Smooth muscle cell (in vitro differentiated cells): ENCODE results near the gene CD164. TPM values are rescaled to one million over a fixed set of nuclear protein-coding genes. Genes with fewer than 3 reads are reported as not detected.

Source experiments
- DNase-seq: peaks from one replicate; lab custom pipeline; 2025; ENCODE audit not compliant: unreplicated experiment; lab: John Stamatoyannopoulos, UW
- H2AFZ ChIP-seq: fragments of 200-600 bp; sonication (generic); 2 replicates; pipeline ENCODE4 v1.6.0; 2016; ENCODE audit warnings: antibody characterized with exemption, low read depth, mild to moderate bottlenecking
- H3F3A ChIP-seq: fragments of 200-600 bp; sonication (generic); 2 replicates; pipeline ENCODE4 v1.6.0; 2017; ENCODE audit warnings: antibody characterized with exemption, low read depth
- H3K27ac ChIP-seq: fragments of 200-600 bp; sonication (generic); 2 replicates; pipeline ENCODE4 v1.5.1; 2016; ENCODE audit warnings: low read depth, mild to moderate bottlenecking
- H3K27me3 ChIP-seq: fragments of 200-600 bp; sonication (generic); 2 replicates; pipeline ENCODE4 v1.6.1; 2016; ENCODE audit warnings: low read depth, mild to moderate bottlenecking
- H3K36me3 ChIP-seq: fragments of 200-600 bp; sonication (generic); 2 replicates; pipeline ENCODE4 v1.5.1; 2016; ENCODE audit warnings: low read depth
- H3K4me1 ChIP-seq: fragments of 200-600 bp; sonication (generic); 2 replicates; pipeline ENCODE4 v1.5.1; 2016; ENCODE audit warnings: low read depth
- H3K4me2 ChIP-seq: fragments of 200-600 bp; sonication (generic); 2 replicates; pipeline ENCODE4 v1.6.0; 2016; ENCODE audit warnings: mild to moderate bottlenecking
- H3K4me3 ChIP-seq: fragments of 200-600 bp; sonication (generic); 2 replicates; pipeline ENCODE4 v1.5.1; 2016; ENCODE audit warnings: mild to moderate bottlenecking
- H3K79me2 ChIP-seq: fragments of 200-600 bp; sonication (generic); 2 replicates; pipeline ENCODE4 v1.6.0; 2016; ENCODE audit warnings: low read depth, mild to moderate bottlenecking
- H3K9ac ChIP-seq: fragments of 200-600 bp; sonication (generic); 2 replicates; pipeline ENCODE4 v1.6.0; 2016; ENCODE audit warnings: low read depth
- H3K9me3 ChIP-seq: fragments of 200-600 bp; sonication (generic); replicated peaks from 2 replicates; pipeline ENCODE4 v1.5.1; 2016; ENCODE audit warnings: low read depth
- H4K20me1 ChIP-seq: fragments of 200-600 bp; sonication (generic); 2 replicates; pipeline ENCODE4 v1.6.0; 2016; ENCODE audit warnings: low read depth
- WGBS: methylation state at CpG from one replicate; pipeline ENCODE4 v1.1.7; 2016; ENCODE audit warnings: low lambda C conversion rate; 5-methylcytosine and 5-hydroxymethylcytosine counted together
- polyA plus RNA-seq: library from polyadenylated mRNA; unstranded; fragments of >200 nt; fragmentation: Nextera tagmentation; extraction: Ambion mirVana; gene quantifications from 2 replicates; pipeline ENCODE4 v1.2.1, GENCODE V29; 2016
- total RNA-seq: library from RNA; depleted of rRNA; stranded (reverse); fragments of >200 nt; gene quantifications from 2 replicates; pipeline ENCODE4 v1.2.3, GENCODE V29; 2014
- TF ChIP-seq, protein P1 (sequence below): fragments of 200-600 bp; sonication (generic); IDR thresholded peaks from 2 replicates; pipeline ENCODE4 v1.5.1; 2017; ENCODE audit warnings: borderline replicate concordance, mild to moderate bottlenecking, antibody characterized with exemption; ENCODE audit not compliant: insufficient read depth, poor library complexity, severe bottlenecking

Gene CD164
- total and polyA plus RNA-seq, 2 experiments from 2014 or later = 305 to 495 TPM

DNA sequence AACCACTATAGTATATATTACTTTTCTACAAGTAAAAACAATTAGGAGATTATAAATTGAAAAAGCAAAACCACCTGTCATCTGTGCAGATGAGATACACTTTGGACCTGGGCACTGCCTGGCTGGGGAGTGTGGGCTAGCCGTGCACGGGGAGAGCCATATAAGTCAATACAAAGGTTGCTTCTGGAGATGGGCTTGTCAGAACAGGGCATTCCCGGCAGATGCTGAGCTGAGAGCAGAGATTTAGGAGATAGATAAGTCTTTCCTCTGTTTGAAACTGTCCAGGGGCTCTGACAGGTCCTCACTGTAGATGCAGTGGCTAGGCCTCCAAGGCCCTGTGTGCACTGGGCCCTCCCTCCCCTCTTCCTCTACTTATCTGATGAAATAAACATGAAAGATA lies 34.5 kb downstream of the CD164 start:
- Histone ChIP-seq H3K9ac (no peak overlapping the region), H3K4me1 (no peaks in the 10 kb centered on the region), H3K9me3 (no peaks in the 10 kb centered on the region), H4K20me1 (no peaks in the 10 kb centered on the region), H3F3A (no peaks in the 10 kb centered on the region), H3K27me3 (no peaks in the 10 kb centered on the region), H3K4me3 (no peak overlapping the region), H3K36me3 (no peaks in the 10 kb centered on the region), H3K27ac (no peak overlapping the region), H3K79me2 (no peaks in the 10 kb centered on the region), H3K4me2 (no peak overlapping the region), H2AFZ (no peak overlapping the region)
- TF ChIP-seq, protein P1, sequence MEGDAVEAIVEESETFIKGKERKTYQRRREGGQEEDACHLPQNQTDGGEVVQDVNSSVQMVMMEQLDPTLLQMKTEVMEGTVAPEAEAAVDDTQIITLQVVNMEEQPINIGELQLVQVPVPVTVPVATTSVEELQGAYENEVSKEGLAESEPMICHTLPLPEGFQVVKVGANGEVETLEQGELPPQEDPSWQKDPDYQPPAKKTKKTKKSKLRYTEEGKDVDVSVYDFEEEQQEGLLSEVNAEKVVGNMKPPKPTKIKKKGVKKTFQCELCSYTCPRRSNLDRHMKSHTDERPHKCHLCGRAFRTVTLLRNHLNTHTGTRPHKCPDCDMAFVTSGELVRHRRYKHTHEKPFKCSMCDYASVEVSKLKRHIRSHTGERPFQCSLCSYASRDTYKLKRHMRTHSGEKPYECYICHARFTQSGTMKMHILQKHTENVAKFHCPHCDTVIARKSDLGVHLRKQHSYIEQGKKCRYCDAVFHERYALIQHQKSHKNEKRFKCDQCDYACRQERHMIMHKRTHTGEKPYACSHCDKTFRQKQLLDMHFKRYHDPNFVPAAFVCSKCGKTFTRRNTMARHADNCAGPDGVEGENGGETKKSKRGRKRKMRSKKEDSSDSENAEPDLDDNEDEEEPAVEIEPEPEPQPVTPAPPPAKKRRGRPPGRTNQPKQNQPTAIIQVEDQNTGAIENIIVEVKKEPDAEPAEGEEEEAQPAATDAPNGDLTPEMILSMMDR = no peak
- DNase-seq = no peak
- 52% methylated on average over 3 of the region's 3 CpGs for WGBS

DNA sequence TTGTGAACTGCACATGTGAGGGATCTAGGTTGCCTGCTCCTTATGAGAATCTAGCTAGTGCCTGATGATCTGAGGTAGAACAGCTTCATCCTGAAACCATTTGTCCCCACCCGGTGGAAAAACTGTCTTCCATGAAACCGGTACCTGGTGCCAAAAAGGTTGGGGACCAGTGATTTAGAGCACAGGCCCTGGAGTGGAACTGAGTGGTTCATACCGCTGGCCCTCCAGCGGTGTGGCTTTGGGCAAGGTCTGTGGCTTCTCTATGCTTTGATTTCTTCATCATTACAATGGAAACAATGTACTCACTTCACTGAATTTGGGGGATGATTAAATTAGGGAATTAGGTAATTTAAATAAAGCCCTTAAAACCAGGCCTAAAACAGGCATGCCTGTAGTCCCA lies 36.3 kb downstream of the CD164 start:
- DNase-seq = no peak
- Histone ChIP-seq H3K4me1 (no peaks in the 10 kb centered on the region), H2AFZ (no peak overlapping the region), H3K9ac (no peak overlapping the region), H3K9me3 (no peaks in the 10 kb centered on the region), H3K27ac (no peak overlapping the region), H3K36me3 (no peaks in the 10 kb centered on the region), H3K4me2 (no peak overlapping the region), H4K20me1 (no peaks in the 10 kb centered on the region), H3K4me3 (no peak overlapping the region), H3K79me2 (no peaks in the 10 kb centered on the region), H3F3A (no peaks in the 10 kb centered on the region), H3K27me3 (no peaks in the 10 kb centered on the region)
- WGBS = 98% methylated on average over 4 of the region's 4 CpGs
- TF ChIP-seq, protein P1 = no peak

DNA sequence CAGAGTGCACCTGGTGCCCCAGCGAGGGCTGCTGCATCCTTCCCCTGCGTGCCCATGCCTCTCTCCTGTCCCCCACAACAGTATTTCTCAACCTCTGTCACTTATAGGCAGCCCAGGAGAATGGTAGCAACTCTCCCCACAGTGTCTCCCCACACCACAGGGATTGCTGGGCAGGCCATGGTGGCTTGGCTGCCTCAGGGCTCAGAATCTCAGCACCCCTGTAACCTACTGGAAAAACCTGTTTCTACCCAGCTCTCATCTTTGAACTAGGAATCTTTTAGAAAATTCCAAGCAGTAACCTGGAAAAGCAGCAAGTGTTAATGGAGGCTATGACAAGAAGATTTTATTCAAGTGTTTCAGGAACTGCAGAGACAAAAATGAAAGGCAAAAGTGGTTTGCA lies 38.0 kb downstream of the CD164 start:
- Histone ChIP-seq H3K79me2 (no peaks in the 10 kb centered on the region), H4K20me1 (no peaks in the 10 kb centered on the region), H3K9ac (no peak overlapping the region), H3F3A (no peaks in the 10 kb centered on the region), H3K4me1 (no peaks in the 10 kb centered on the region), H3K4me3 (no peak overlapping the region), H3K4me2 (no peak overlapping the region), H3K27me3 (no peaks in the 10 kb centered on the region), H3K9me3 (no peaks in the 10 kb centered on the region), H3K27ac (no peak overlapping the region), H2AFZ (no peak overlapping the region), H3K36me3 (no peaks in the 10 kb centered on the region)
- WGBS = 75% methylated on average over 2 of the region's 2 CpGs
- TF ChIP-seq, protein P1 = no peak
- DNase-seq = no peak

DNA sequence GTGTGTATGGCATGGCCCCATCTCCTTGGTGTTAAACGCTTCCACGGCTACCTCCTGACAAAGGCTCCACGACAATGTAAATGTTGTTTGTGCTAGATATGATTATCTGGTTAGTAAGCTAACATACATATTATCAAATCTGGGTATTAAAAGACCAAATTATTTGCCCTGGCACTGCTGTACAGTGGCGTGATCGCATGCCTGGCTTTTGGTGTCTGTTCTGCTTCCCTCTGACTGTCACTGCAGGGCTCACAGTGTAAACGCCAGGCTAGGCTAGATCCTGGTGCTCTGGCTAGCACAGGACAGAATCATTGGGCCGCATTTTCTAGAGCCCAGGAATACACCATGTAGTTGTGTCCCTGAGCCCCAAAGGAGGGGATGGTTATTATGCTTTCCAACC lies 38.7 kb downstream of the CD164 start:
- Histone ChIP-seq H3K9ac (no peak overlapping the region), H3K4me2 (no peak overlapping the region), H2AFZ (no peak overlapping the region), H3K27ac (no peak overlapping the region), H3K4me1 (no peaks in the 10 kb centered on the region), H3K36me3 (no peaks in the 10 kb centered on the region), H3K27me3 (no peaks in the 10 kb centered on the region), H3K9me3 (no peaks in the 10 kb centered on the region), H3F3A (no peaks in the 10 kb centered on the region), H3K79me2 (no peaks in the 10 kb centered on the region), H3K4me3 (no peak overlapping the region), H4K20me1 (no peaks in the 10 kb centered on the region)
- 88% methylated on average over 7 of the region's 7 CpGs for WGBS
- TF ChIP-seq, protein P1 = no peak
- DNase-seq = no peak
